ENCODE results near the gene AGAP1. TPM values are rescaled to one million over a fixed set of nuclear protein-coding genes. Genes with fewer than 3 reads are reported as not detected.

The AGAP1 gene
- polyA plus RNA-seq, 4 donors: 9.8 to 19.2 (median 15.5) TPM

GRCh38 chr2:235523486-235524150 lies 29.8 kb downstream of the AGAP1 start:
- Histone ChIP-seq H3K4me1 (ENCODE audit: control insufficient read depth in 3 of 3, insufficient read depth in 2 of 3, low read depth in 1 of 3, low read length in 2 of 3) (peaks cover 0 to 4% (median 0%) of the 10 kb centered on the region in 3 donors), H3K4me3 (ENCODE audit: low read depth in 1 of 3, low read length in 3 of 3) (no peak overlapping the region), H3K27me3 (ENCODE audit: control insufficient read depth in 3 of 3, insufficient read depth in 3 of 3, low read length in 3 of 3) (no peaks in the 10 kb centered on the region), H3K27ac (ENCODE audit: low read depth in 1 of 3, low read length in 2 of 3) (no peak overlapping the region), H3K9me3 (ENCODE audit: control insufficient read depth in 2 of 2, insufficient read depth in 1 of 2, low read depth in 1 of 2, low read length in 1 of 2) (no peaks in the 10 kb centered on the region), H3K36me3 (ENCODE audit: control insufficient read depth in 3 of 3, insufficient read depth in 2 of 3, low read depth in 1 of 3, low read length in 3 of 3) (peaks cover 0 to 9% (median 0%) of the 10 kb centered on the region in 3 donors)
- 92 to 94% (median 93%) methylated on average over 15 to 18 of the region's 18 CpGs for WGBS, 3 donors
- FAIRE-seq (no peak), DNase-seq (no peak)

GRCh38 chr2:235526166-235526565 lies 32.3 kb downstream of the AGAP1 start:
- WGBS, 3 donors: 78 to 86% (median 79%) methylated on average over 1 of the region's 1 CpG
- H3K4me3 ChIP-seq (ENCODE audit: low read depth in 1 of 3, low read length in 3 of 3): no peak overlapping the region

GRCh38 chr2:235527806-235528469 lies 34.1 kb downstream of the AGAP1 start:
- Histone ChIP-seq H3K36me3 (ENCODE audit: control insufficient read depth in 3 of 3, insufficient read depth in 2 of 3, low read depth in 1 of 3, low read length in 3 of 3) (peaks cover 0 to 9% (median 0%) of the 10 kb centered on the region in 3 donors), H3K27ac (ENCODE audit: low read depth in 1 of 3, low read length in 2 of 3) (no peak overlapping the region), H3K27me3 (ENCODE audit: control insufficient read depth in 3 of 3, insufficient read depth in 3 of 3, low read length in 3 of 3) (no peaks in the 10 kb centered on the region), H3K4me3 (ENCODE audit: low read depth in 1 of 3, low read length in 3 of 3) (no peak overlapping the region), H3K9me3 (ENCODE audit: control insufficient read depth in 2 of 2, insufficient read depth in 1 of 2, low read depth in 1 of 2, low read length in 1 of 2) (peaks cover 0 to 7% of the 10 kb centered on the region in 2 donors), H3K4me1 (ENCODE audit: control insufficient read depth in 3 of 3, insufficient read depth in 2 of 3, low read depth in 1 of 3, low read length in 2 of 3) (no peaks in the 10 kb centered on the region)
- WGBS, 3 donors: 46 to 65% (median 57%) methylated on average over 7 of the region's 7 CpGs
- DNase-seq (no peak), FAIRE-seq (no peak)

More at GRCh38 chr2:235526166-235526565, 32.3 kb downstream of the AGAP1 start:
- peaks cover 0 to 11% (median 0%) of the 10 kb centered on the region in 3 donors for H3K36me3 ChIP-seq (ENCODE audit: control insufficient read depth in 3 of 3, insufficient read depth in 2 of 3, low read depth in 1 of 3, low read length in 3 of 3)
- H3K27me3 ChIP-seq (ENCODE audit: control insufficient read depth in 3 of 3, insufficient read depth in 3 of 3, low read length in 3 of 3): no peaks in the 10 kb centered on the region
- H3K9me3 ChIP-seq (ENCODE audit: control insufficient read depth in 2 of 2, insufficient read depth in 1 of 2, low read depth in 1 of 2, low read length in 1 of 2): peaks cover 0 to 7% of the 10 kb centered on the region in 2 donors
- no peak for DNase-seq
- H3K4me1 ChIP-seq (ENCODE audit: control insufficient read depth in 3 of 3, insufficient read depth in 2 of 3, low read depth in 1 of 3, low read length in 2 of 3): peaks cover 0 to 4% (median 0%) of the 10 kb centered on the region in 3 donors
- H3K27ac ChIP-seq (ENCODE audit: low read depth in 1 of 3, low read length in 2 of 3): no peak overlapping the region
- FAIRE-seq: no peak

GRCh38 chr2:235529621-235530020 lies 35.8 kb downstream of the AGAP1 start:
- H3K4me3 ChIP-seq (ENCODE audit: low read depth in 1 of 3, low read length in 3 of 3): no peak overlapping the region
- no peak for DNase-seq

GRCh38 chr2:235530735-235531134 lies 36.9 kb downstream of the AGAP1 start:
- Histone ChIP-seq H3K27ac (ENCODE audit: low read depth in 1 of 3, low read length in 2 of 3) (no peak overlapping the region), H3K4me1 (ENCODE audit: control insufficient read depth in 3 of 3, insufficient read depth in 2 of 3, low read depth in 1 of 3, low read length in 2 of 3) (peaks cover 2 to 8% (median 3%) of the 10 kb centered on the region in 3 donors), H3K9me3 (ENCODE audit: control insufficient read depth in 2 of 2, insufficient read depth in 1 of 2, low read depth in 1 of 2, low read length in 1 of 2) (peaks cover 0 to 7% of the 10 kb centered on the region in 2 donors), H3K4me3 (ENCODE audit: low read depth in 1 of 3, low read length in 3 of 3) (no peak overlapping the region), H3K36me3 (ENCODE audit: control insufficient read depth in 3 of 3, insufficient read depth in 2 of 3, low read depth in 1 of 3, low read length in 3 of 3) (peaks cover 0 to 6% (median 0%) of the 10 kb centered on the region in 3 donors), H3K27me3 (ENCODE audit: control insufficient read depth in 3 of 3, insufficient read depth in 3 of 3, low read length in 3 of 3) (no peaks in the 10 kb centered on the region)
- 91 to 95% (median 93%) methylated on average over 5 of the region's 5 CpGs for WGBS, 3 donors
- FAIRE-seq: no peak
- DNase-seq: no peak

More at GRCh38 chr2:235529621-235530020, 35.8 kb downstream of the AGAP1 start:
- no peak for FAIRE-seq
- H3K36me3 ChIP-seq (ENCODE audit: control insufficient read depth in 3 of 3, insufficient read depth in 2 of 3, low read depth in 1 of 3, low read length in 3 of 3): peaks cover 0 to 2% (median 0%) of the 10 kb centered on the region in 3 donors
- no peaks in the 10 kb centered on the region for H3K27me3 ChIP-seq (ENCODE audit: control insufficient read depth in 3 of 3, insufficient read depth in 3 of 3, low read length in 3 of 3)
- WGBS, 3 donors: 87 to 88% (median 88%) methylated on average over 3 of the region's 3 CpGs
- H3K4me1 ChIP-seq (ENCODE audit: control insufficient read depth in 3 of 3, insufficient read depth in 2 of 3, low read depth in 1 of 3, low read length in 2 of 3): peaks cover 0 to 3% (median 2%) of the 10 kb centered on the region in 3 donors
- H3K27ac ChIP-seq (ENCODE audit: low read depth in 1 of 3, low read length in 2 of 3): no peak overlapping the region
- H3K9me3 ChIP-seq (ENCODE audit: control insufficient read depth in 2 of 2, insufficient read depth in 1 of 2, low read depth in 1 of 2, low read length in 1 of 2): peaks cover 0 to 7% of the 10 kb centered on the region in 2 donors

GRCh38 chr2:235532307-235532706 lies 38.5 kb downstream of the AGAP1 start:
- FAIRE-seq: no peak
- Histone ChIP-seq H3K27ac (ENCODE audit: low read depth in 1 of 3, low read length in 2 of 3) (no peak overlapping the region), H3K9me3 (ENCODE audit: control insufficient read depth in 2 of 2, insufficient read depth in 1 of 2, low read depth in 1 of 2, low read length in 1 of 2) (peaks cover 0 to 7% of the 10 kb centered on the region in 2 donors), H3K36me3 (ENCODE audit: control insufficient read depth in 3 of 3, insufficient read depth in 2 of 3, low read depth in 1 of 3, low read length in 3 of 3) (peaks cover 0 to 9% (median 0%) of the 10 kb centered on the region in 3 donors), H3K4me3 (ENCODE audit: low read depth in 1 of 3, low read length in 3 of 3) (no peak overlapping the region), H3K27me3 (ENCODE audit: control insufficient read depth in 3 of 3, insufficient read depth in 3 of 3, low read length in 3 of 3) (no peaks in the 10 kb centered on the region), H3K4me1 (ENCODE audit: control insufficient read depth in 3 of 3, insufficient read depth in 2 of 3, low read depth in 1 of 3, low read length in 2 of 3) (peaks cover 2 to 9% (median 3%) of the 10 kb centered on the region in 3 donors)
- 68 to 81% (median 70%) methylated on average over 5 of the region's 5 CpGs for WGBS, 3 donors
- no peak for DNase-seq

GRCh38 chr2:235533198-235533597 lies 39.4 kb downstream of the AGAP1 start:
- DNase-seq: no peak

GRCh38 chr2:235533616-235534385 lies 40.0 kb downstream of the AGAP1 start:
- H3K9me3 ChIP-seq (ENCODE audit: control insufficient read depth in 2 of 2, insufficient read depth in 1 of 2, low read depth in 1 of 2, low read length in 1 of 2): peaks cover 0 to 7% of the 10 kb centered on the region in 2 donors
- H3K4me3 ChIP-seq (ENCODE audit: low read depth in 1 of 3, low read length in 3 of 3): no peak overlapping the region
- WGBS, 3 donors: 84 to 90% (median 89%) methylated on average over 20 of the region's 20 CpGs
- FAIRE-seq (no peak), DNase-seq (no peak)
- peaks cover 2 to 9% (median 8%) of the 10 kb centered on the region in 3 donors for H3K4me1 ChIP-seq (ENCODE audit: control insufficient read depth in 3 of 3, insufficient read depth in 2 of 3, low read depth in 1 of 3, low read length in 2 of 3)
- H3K27ac ChIP-seq (ENCODE audit: low read depth in 1 of 3, low read length in 2 of 3): no peak overlapping the region
- H3K36me3 ChIP-seq (ENCODE audit: control insufficient read depth in 3 of 3, insufficient read depth in 2 of 3, low read depth in 1 of 3, low read length in 3 of 3): peaks cover 0 to 7% (median 0%) of the 10 kb centered on the region in 3 donors
- no peaks in the 10 kb centered on the region for H3K27me3 ChIP-seq (ENCODE audit: control insufficient read depth in 3 of 3, insufficient read depth in 3 of 3, low read length in 3 of 3)

More at GRCh38 chr2:235533198-235533597, 39.4 kb downstream of the AGAP1 start:
- peaks cover 2 to 9% (median 5%) of the 10 kb centered on the region in 3 donors for H3K4me1 ChIP-seq (ENCODE audit: control insufficient read depth in 3 of 3, insufficient read depth in 2 of 3, low read depth in 1 of 3, low read length in 2 of 3)
- H3K27ac ChIP-seq (ENCODE audit: low read depth in 1 of 3, low read length in 2 of 3): no peak overlapping the region
- H3K9me3 ChIP-seq (ENCODE audit: control insufficient read depth in 2 of 2, insufficient read depth in 1 of 2, low read depth in 1 of 2, low read length in 1 of 2): peaks cover 0 to 7% of the 10 kb centered on the region in 2 donors
- H3K27me3 ChIP-seq (ENCODE audit: control insufficient read depth in 3 of 3, insufficient read depth in 3 of 3, low read length in 3 of 3): no peaks in the 10 kb centered on the region
- 63 to 85% (median 74%) methylated on average over 3 of the region's 3 CpGs for WGBS, 3 donors
- FAIRE-seq: no peak
- H3K36me3 ChIP-seq (ENCODE audit: control insufficient read depth in 3 of 3, insufficient read depth in 2 of 3, low read depth in 1 of 3, low read length in 3 of 3): peaks cover 0 to 9% (median 0%) of the 10 kb centered on the region in 3 donors
- no peak overlapping the region for H3K4me3 ChIP-seq (ENCODE audit: low read depth in 1 of 3, low read length in 3 of 3)
